ENCODE data around the gene MICAL2. TPM values are rescaled to one million over a fixed set of nuclear protein-coding genes. Genes with fewer than 3 reads are reported as not detected.
A peak's percentile ranks its signal among the peaks of the same experiment; 100 is the strongest.

MICAL2 gene
- polyA plus RNA-seq, 2 of the 4 experiments (the other 2 are of a cell fraction) = 39.8 to 42.1 TPM

DNA sequence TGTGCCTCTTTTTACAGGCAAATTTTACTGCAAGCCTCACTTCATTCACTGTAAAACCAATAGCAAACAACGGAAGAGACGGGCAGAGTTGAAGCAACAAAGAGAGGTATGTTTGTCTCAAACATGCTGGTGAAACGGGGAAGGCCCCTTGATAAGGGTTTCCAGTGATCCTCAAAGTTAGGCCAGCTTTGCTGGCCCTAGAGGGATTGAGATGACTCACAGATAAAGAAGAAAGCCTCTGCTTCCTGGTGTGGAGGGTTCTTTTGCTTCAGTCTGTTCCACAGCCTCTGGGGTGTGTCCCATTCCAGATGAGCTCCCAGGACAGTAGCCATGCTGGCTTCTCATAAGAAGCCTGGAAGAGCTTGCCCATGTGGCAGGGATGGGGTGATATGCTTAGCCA, 148.1 kb downstream of the MICAL2 start:
- POLR2A ChIA-PET = no interaction called here
- TF ChIP-seq JUNB (IDR thresholded peaks at IDR 0.05) = no peak
- no peak for TF ChIP-seq GATA3 (IDR thresholded peaks at IDR 0.05; ENCODE audit: borderline replicate concordance)
- TF ChIP-seq EHMT2 (IDR thresholded peaks at IDR 0.05; ENCODE audit: low read depth) = no peak
- TF ChIP-seq HOXA7 (CRISPR knock-in tag; IDR thresholded peaks at IDR 0.05) = no peak
- no peak for TF ChIP-seq RNF2 (IDR thresholded peaks at IDR 0.05; ENCODE audit: borderline replicate concordance, low read depth)
- no peak for TF ChIP-seq CBX2 (IDR thresholded peaks at IDR 0.05; ENCODE audit: borderline replicate concordance, low read depth)
- no peak for TF ChIP-seq BHLHE40 (IDR thresholded peaks at IDR 0.05; ENCODE audit: low read depth, low read length)
- TF ChIP-seq ZNF302 (CRISPR knock-in tag; IDR thresholded peaks at IDR 0.05) = no peak
- peak; percentile 28 to 43 for DNase-seq (ENCODE audit: low read depth in 1 of 2, low spot score in 1 of 2)
- H3K4me2 ChIP-seq = no peak overlapping the region
- peak; percentile 66 to 72; a peak in 4 of 6 replicates for ATAC-seq
- no peak for FAIRE-seq
- CTCF ChIA-PET = interaction anchor here (1.2 to 1.9 kb wide), 5 partner anchors 18 to 214 kb away, joined by 4 to 6 read pairs (median 5); no protein-coding TSS in a partner anchor
- no peak overlapping the region for H3K4me3 ChIP-seq
- H3K4me1 ChIP-seq = peaks cover 9% of the 10 kb centered on the region
- no peaks in the 10 kb centered on the region for H3K9me3 ChIP-seq
- peak overlapping the region; percentile 10 to 51; a peak in 3 of 6 replicates for H3K27ac ChIP-seq
- WGBS (ENCODE audit: missing lambda C conversion rate) = 53% methylated on average over 3 of the region's 3 CpGs

DNA sequence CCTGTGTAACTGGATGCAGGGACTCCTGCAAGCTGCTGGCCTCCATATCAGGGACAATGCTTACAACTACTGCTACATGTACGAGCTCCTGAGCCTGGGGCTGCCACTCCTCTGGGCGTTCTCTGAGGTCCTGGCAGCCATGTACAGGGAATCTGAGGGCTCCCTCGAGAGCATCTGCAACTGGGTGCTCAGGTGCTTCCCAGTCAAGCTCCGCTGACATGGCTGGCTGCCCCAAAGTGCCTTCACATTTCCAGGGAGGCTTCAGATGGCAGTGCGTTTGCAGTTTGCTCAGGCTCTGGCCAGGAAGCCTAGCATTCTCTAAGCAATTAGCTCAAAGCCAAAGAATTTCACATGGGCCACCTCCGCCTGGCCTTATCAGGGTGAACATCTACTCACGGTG, 149.6 kb downstream of the MICAL2 start:
- Histone ChIP-seq H3K4me3 (no peak overlapping the region), H3K9me3 (no peaks in the 10 kb centered on the region), H3K27ac (no peak overlapping the region), H3K4me1 (peaks cover 9% of the 10 kb centered on the region), H3K4me2 (no peak overlapping the region)
- 82% methylated on average over 7 of the region's 7 CpGs for WGBS (ENCODE audit: missing lambda C conversion rate)
- TF ChIP-seq PHF8 (IDR thresholded peaks at IDR 0.05; ENCODE audit: borderline replicate concordance, low read depth) = no peak
- TF ChIP-seq NPAS2 (CRISPR knock-in tag; IDR thresholded peaks at IDR 0.05; ENCODE audit: borderline replicate concordance) = no peak
- TF ChIP-seq SREBF2 (IDR thresholded peaks at IDR 0.05) = no peak
- no peak for TF ChIP-seq MAFK (IDR thresholded peaks at IDR 0.05; ENCODE audit: partially characterized antibody)
- TF ChIP-seq CBX8 (IDR thresholded peaks at IDR 0.05) = no peak
- TF ChIP-seq, protein P1, sequence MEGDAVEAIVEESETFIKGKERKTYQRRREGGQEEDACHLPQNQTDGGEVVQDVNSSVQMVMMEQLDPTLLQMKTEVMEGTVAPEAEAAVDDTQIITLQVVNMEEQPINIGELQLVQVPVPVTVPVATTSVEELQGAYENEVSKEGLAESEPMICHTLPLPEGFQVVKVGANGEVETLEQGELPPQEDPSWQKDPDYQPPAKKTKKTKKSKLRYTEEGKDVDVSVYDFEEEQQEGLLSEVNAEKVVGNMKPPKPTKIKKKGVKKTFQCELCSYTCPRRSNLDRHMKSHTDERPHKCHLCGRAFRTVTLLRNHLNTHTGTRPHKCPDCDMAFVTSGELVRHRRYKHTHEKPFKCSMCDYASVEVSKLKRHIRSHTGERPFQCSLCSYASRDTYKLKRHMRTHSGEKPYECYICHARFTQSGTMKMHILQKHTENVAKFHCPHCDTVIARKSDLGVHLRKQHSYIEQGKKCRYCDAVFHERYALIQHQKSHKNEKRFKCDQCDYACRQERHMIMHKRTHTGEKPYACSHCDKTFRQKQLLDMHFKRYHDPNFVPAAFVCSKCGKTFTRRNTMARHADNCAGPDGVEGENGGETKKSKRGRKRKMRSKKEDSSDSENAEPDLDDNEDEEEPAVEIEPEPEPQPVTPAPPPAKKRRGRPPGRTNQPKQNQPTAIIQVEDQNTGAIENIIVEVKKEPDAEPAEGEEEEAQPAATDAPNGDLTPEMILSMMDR (IDR thresholded peaks at IDR 0.05) = no peak
- no peak for TF ChIP-seq CEBPB (IDR thresholded peaks at IDR 0.05)
- ATAC-seq (no peak), FAIRE-seq (no peak), DNase-seq (ENCODE audit: low read depth in 1 of 2, low spot score in 1 of 2) (no peak)
- CTCF ChIA-PET = interaction anchor here (1.2 to 4.5 kb wide), 4 partner anchors 22 to 213 kb away, joined by 4 to 22 read pairs (median 12); no protein-coding TSS in a partner anchor
- POLR2A ChIA-PET = interaction anchor here (0.5 kb wide), 1 partner anchor 70 kb away, joined by 3 read pairs; no protein-coding TSS in a partner anchor

DNA sequence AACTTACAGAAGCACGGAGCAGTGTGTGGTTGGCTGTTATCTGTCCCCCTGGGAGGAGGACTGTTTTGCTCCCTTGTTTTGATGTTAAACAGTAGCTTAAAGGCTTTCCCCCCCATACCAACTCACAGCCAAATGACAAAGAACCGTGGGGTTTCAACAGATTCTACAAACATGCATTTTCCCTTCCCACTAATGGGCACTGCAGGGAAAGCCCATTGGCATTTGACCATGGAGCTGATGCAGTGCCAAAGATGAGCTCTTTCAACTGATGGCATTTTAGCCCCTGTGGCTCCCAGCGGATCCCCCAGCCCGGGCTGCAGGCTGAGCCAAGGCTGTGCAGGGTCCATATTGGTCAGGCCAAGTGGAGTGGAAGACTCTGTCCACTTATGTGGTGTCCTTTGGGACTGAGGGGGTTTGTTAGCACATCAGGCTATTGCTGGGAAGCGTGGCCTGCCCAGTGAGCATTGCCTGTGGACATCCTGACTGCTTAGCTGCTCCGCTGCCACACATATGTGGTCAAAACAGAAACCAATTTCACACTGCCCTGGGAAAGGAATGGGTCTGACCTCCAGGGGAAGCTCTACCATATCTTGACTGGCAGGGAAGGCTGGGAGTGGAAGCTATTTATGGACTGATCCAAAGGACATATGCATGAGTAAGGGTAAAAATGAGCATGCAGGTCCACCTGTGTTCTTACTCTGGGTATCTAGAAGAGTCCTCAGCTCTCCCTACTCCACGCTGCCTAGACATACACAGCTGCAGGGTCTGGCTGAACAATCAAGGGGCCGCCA, 150.5 kb downstream of the MICAL2 start:
- DNase-seq (ENCODE audit: low read depth in 1 of 2, low spot score in 1 of 2) (no peak), FAIRE-seq (no peak), ATAC-seq (no peak)
- TF ChIP-seq PHF8 (IDR thresholded peaks at IDR 0.05; ENCODE audit: borderline replicate concordance, low read depth) = no peak
- TF ChIP-seq, protein P2, sequence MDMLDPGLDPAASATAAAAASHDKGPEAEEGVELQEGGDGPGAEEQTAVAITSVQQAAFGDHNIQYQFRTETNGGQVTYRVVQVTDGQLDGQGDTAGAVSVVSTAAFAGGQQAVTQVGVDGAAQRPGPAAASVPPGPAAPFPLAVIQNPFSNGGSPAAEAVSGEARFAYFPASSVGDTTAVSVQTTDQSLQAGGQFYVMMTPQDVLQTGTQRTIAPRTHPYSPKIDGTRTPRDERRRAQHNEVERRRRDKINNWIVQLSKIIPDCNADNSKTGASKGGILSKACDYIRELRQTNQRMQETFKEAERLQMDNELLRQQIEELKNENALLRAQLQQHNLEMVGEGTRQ (IDR thresholded peaks at IDR 0.05) = no peak
- no peak for TF ChIP-seq CEBPB (IDR thresholded peaks at IDR 0.05)
- no peak for TF ChIP-seq RNF2 (IDR thresholded peaks at IDR 0.05; ENCODE audit: borderline replicate concordance, low read depth)
- no peak for TF ChIP-seq BHLHE40 (IDR thresholded peaks at IDR 0.05; ENCODE audit: low read depth, low read length)
- TF ChIP-seq ESRRA (IDR thresholded peaks at IDR 0.05; ENCODE audit: borderline replicate concordance, low read length) = no peak
- TF ChIP-seq, protein P3, sequence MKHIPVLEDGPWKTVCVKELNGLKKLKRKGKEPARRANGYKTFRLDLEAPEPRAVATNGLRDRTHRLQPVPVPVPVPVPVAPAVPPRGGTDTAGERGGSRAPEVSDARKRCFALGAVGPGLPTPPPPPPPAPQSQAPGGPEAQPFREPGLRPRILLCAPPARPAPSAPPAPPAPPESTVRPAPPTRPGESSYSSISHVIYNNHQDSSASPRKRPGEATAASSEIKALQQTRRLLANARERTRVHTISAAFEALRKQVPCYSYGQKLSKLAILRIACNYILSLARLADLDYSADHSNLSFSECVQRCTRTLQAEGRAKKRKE (CRISPR knock-in tag; IDR thresholded peaks at IDR 0.05; ENCODE audit: low read depth) = no peak
- no peak for TF ChIP-seq POLR2A (IDR thresholded peaks at IDR 0.05; ENCODE audit: low read length)
- no peak for TF ChIP-seq CHD2 (IDR thresholded peaks at IDR 0.05; ENCODE audit: low read length, partially characterized antibody)
- TF ChIP-seq MAFK (IDR thresholded peaks at IDR 0.05; ENCODE audit: partially characterized antibody) = no peak
- no peak for TF ChIP-seq ZFP36 (IDR thresholded peaks at IDR 0.05; ENCODE audit: borderline replicate concordance, partially characterized antibody)
- WGBS (ENCODE audit: missing lambda C conversion rate) = 83% methylated on average over 8 of the region's 8 CpGs
- CTCF ChIA-PET = interaction anchor here (0.7 to 4.5 kb wide), 6 partner anchors 8 to 217 kb away, joined by 3 to 22 read pairs (median 8); no protein-coding TSS in a partner anchor
- H3K27ac ChIP-seq = no peak overlapping the region
- H3K4me2 ChIP-seq = no peak overlapping the region
- H3K4me3 ChIP-seq = no peak overlapping the region
- POLR2A ChIA-PET = no interaction called here
- H3K4me1 ChIP-seq = peaks cover 9% of the 10 kb centered on the region
- no peaks in the 10 kb centered on the region for H3K9me3 ChIP-seq

Measured in A549 (cell line).